WTC11 (cell line): ENCODE data around the gene COL9A1.

ENCODE experiments used
- GTF2I ChIP-seq: fragments of 250-450 bp; sonication (Bioruptor Pico); conservative IDR thresholded peaks from 2 replicates; pipeline ENCODE4 v1.4.0; 2021; ENCODE audit warnings: mild to moderate bottlenecking
- MAX ChIP-seq: sonication (generic); formaldehyde crosslinking; IDR thresholded peaks from 2 replicates; pipeline ENCODE4 v1.8.0; 2022; ENCODE audit warnings: mild to moderate bottlenecking, missing genetic modification reagents
- MXD4 ChIP-seq: fragments of 250-450 bp; sonication (Bioruptor Pico); IDR thresholded peaks from 2 replicates; pipeline ENCODE4 v1.8.0; 2021; ENCODE audit warnings: mild to moderate bottlenecking, moderate library complexity, borderline replicate concordance
- NR3C1 ChIP-seq: sonication (generic); formaldehyde crosslinking; conservative IDR thresholded peaks from 2 replicates; pipeline ENCODE4 v1.8.1; 2023; ENCODE audit warnings: low read depth, mild to moderate bottlenecking, missing genetic modification reagents
- SP1 ChIP-seq: sonication (generic); formaldehyde crosslinking; conservative IDR thresholded peaks from 2 replicates; pipeline ENCODE4 v1.8.1; 2022; ENCODE audit warnings: missing genetic modification reagents
- TP53 ChIP-seq: sonication (generic); formaldehyde crosslinking; IDR thresholded peaks from 2 replicates; pipeline ENCODE4 v1.8.1; 2023; ENCODE audit warnings: mild to moderate bottlenecking, missing genetic modification reagents
- ZNF263 ChIP-seq: sonication (generic); formaldehyde crosslinking; IDR thresholded peaks from 2 replicates; pipeline ENCODE4 v1.8.1; 2022; ENCODE audit warnings: low read depth, mild to moderate bottlenecking, moderate library complexity, missing genetic modification reagents
- TF ChIP-seq, protein P1 (sequence below): fragments of 200-600 bp; IDR thresholded peaks from 2 replicates; pipeline ENCODE4 v1.8.0; 2022; ENCODE audit warnings: antibody characterized with exemption
- TF ChIP-seq, protein P2 (sequence below): sonication (generic); formaldehyde crosslinking; conservative IDR thresholded peaks from 2 replicates; pipeline ENCODE4 v1.8.1; 2022; ENCODE audit warnings: mild to moderate bottlenecking, missing genetic modification reagents
- TF ChIP-seq, protein P3 (sequence below): sonication (generic); formaldehyde crosslinking; IDR thresholded peaks from 2 replicates; pipeline ENCODE4 v1.8.1; 2023; ENCODE audit warnings: mild to moderate bottlenecking, missing genetic modification reagents, moderate library complexity

GRCh38 chr6:70336996-70337742, 34.3 kb upstream of the COL9A1 start:
- TF ChIP-seq, protein P1, sequence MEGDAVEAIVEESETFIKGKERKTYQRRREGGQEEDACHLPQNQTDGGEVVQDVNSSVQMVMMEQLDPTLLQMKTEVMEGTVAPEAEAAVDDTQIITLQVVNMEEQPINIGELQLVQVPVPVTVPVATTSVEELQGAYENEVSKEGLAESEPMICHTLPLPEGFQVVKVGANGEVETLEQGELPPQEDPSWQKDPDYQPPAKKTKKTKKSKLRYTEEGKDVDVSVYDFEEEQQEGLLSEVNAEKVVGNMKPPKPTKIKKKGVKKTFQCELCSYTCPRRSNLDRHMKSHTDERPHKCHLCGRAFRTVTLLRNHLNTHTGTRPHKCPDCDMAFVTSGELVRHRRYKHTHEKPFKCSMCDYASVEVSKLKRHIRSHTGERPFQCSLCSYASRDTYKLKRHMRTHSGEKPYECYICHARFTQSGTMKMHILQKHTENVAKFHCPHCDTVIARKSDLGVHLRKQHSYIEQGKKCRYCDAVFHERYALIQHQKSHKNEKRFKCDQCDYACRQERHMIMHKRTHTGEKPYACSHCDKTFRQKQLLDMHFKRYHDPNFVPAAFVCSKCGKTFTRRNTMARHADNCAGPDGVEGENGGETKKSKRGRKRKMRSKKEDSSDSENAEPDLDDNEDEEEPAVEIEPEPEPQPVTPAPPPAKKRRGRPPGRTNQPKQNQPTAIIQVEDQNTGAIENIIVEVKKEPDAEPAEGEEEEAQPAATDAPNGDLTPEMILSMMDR, result no peak
- no peak for TF ChIP-seq TP53
- TF ChIP-seq, protein P2, sequence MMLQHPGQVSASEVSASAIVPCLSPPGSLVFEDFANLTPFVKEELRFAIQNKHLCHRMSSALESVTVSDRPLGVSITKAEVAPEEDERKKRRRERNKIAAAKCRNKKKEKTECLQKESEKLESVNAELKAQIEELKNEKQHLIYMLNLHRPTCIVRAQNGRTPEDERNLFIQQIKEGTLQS (CRISPR knock-in tag), result no peak
- TF ChIP-seq, protein P3, sequence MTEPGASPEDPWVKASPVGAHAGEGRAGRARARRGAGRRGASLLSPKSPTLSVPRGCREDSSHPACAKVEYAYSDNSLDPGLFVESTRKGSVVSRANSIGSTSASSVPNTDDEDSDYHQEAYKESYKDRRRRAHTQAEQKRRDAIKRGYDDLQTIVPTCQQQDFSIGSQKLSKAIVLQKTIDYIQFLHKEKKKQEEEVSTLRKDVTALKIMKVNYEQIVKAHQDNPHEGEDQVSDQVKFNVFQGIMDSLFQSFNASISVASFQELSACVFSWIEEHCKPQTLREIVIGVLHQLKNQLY (CRISPR knock-in tag), result no peak
- no peak for TF ChIP-seq NR3C1 (CRISPR knock-in tag)
- TF ChIP-seq ZNF263 (CRISPR knock-in tag), result no peak
- TF ChIP-seq MAX, result no peak
- no peak for TF ChIP-seq SP1 (CRISPR knock-in tag)
- no peak for TF ChIP-seq GTF2I
- TF ChIP-seq MXD4, result no peak
